DND-41 (cell line): Measurements from ENCODE around the gene SMIM28.

ENCODE experiments used
- ATAC-seq: fragments of 200-7000 bp; cut with Tn5 transposase; 3 replicates; pipeline ENCODE4 v1.9.1; 2021; ENCODE audit warnings: low read depth; ENCODE audit not compliant: insufficient read depth
- DNase-seq: peaks from one replicate; pipeline ENCODE4 v3.0.0-alpha.2; 2020
- H2AFZ ChIP-seq: 2 replicates; pipeline ENCODE4 v1.6.0; 2012; ENCODE audit warnings: low read depth, low read length
- H3K27ac ChIP-seq: 2 replicates; pipeline ENCODE4 v1.5.1; 2012; ENCODE audit warnings: low read length, inconsistent platforms
- H3K27me3 ChIP-seq: fragments of 200-600 bp; sonication (generic); 2 replicates; pipeline ENCODE4 v1.6.0; 2012; ENCODE audit warnings: low read length, mild to moderate bottlenecking, inconsistent platforms; ENCODE audit not compliant: insufficient read depth, poor library complexity
- H3K36me3 ChIP-seq: 2 replicates; pipeline ENCODE4 v1.5.1; 2012; ENCODE audit warnings: low read length, inconsistent platforms; ENCODE audit not compliant: insufficient read depth
- H3K4me1 ChIP-seq: 2 replicates; pipeline ENCODE4 v1.5.1; 2012; ENCODE audit warnings: mild to moderate bottlenecking, low read length; ENCODE audit not compliant: insufficient read depth
- H3K4me2 ChIP-seq: 2 replicates; pipeline ENCODE4 v1.6.0; 2012; ENCODE audit warnings: mild to moderate bottlenecking, moderate library complexity, low read length, inconsistent platforms; ENCODE audit not compliant: insufficient read depth
- H3K4me3 ChIP-seq, 2 experiments: fragments of 200-600 bp in 1 of 2; shearing (Covaris generic) in 1 of 2; 2 replicates each; pipeline ENCODE4 v1.5.1; 2012 to 2016; ENCODE audit warnings: inconsistent platforms in 2 of 2, low read length in 2 of 2, mild to moderate bottlenecking in 2 of 2, low read depth in 1 of 2, moderate library complexity in 1 of 2
- H3K79me2 ChIP-seq: 2 replicates; pipeline ENCODE4 v1.6.0; 2012; ENCODE audit warnings: low read length, inconsistent platforms; ENCODE audit not compliant: insufficient read depth
- H3K9ac ChIP-seq: 2 replicates; pipeline ENCODE4 v1.6.0; 2012; ENCODE audit warnings: low read depth, mild to moderate bottlenecking, inconsistent platforms, low read length, moderate library complexity
- H3K9me3 ChIP-seq: 2 replicates; pipeline ENCODE4 v1.5.1; 2012; ENCODE audit warnings: low read length, moderate library complexity, mild to moderate bottlenecking, inconsistent platforms; ENCODE audit not compliant: insufficient read depth, severe bottlenecking
- H4K20me1 ChIP-seq: 2 replicates; pipeline ENCODE4 v1.6.0; 2012; ENCODE audit warnings: low read length; ENCODE audit not compliant: insufficient read depth
- EZH2 ChIP-seq: IDR thresholded peaks from 3 replicates; pipeline ENCODE4 v1.6.1; 2012; ENCODE audit warnings: borderline replicate concordance, low read depth, mild to moderate bottlenecking, moderate library complexity, low read length, inconsistent platforms; ENCODE audit not compliant: severe bottlenecking
- TF ChIP-seq, protein P1 (sequence below): IDR thresholded peaks from 2 replicates; pipeline ENCODE4 v1.5.1; 2012; ENCODE audit warnings: borderline replicate concordance, low read length, moderate library complexity, mild to moderate bottlenecking; ENCODE audit not compliant: poor library complexity, severe bottlenecking; ENCODE audit errors: extremely low read depth

Gene SMIM28

GRCh38 chr6:138382498-138383265 is 5.0 kb downstream of the SMIM28 start:
- ATAC-seq (no peak), DNase-seq (no peak)
- H3K9ac ChIP-seq: no peak overlapping the region
- H3K4me3 ChIP-seq: no peak overlapping the region
- no peaks in the 10 kb centered on the region for H3K4me1 ChIP-seq
- H4K20me1 ChIP-seq: no peaks in the 10 kb centered on the region
- TF ChIP-seq, protein P1, sequence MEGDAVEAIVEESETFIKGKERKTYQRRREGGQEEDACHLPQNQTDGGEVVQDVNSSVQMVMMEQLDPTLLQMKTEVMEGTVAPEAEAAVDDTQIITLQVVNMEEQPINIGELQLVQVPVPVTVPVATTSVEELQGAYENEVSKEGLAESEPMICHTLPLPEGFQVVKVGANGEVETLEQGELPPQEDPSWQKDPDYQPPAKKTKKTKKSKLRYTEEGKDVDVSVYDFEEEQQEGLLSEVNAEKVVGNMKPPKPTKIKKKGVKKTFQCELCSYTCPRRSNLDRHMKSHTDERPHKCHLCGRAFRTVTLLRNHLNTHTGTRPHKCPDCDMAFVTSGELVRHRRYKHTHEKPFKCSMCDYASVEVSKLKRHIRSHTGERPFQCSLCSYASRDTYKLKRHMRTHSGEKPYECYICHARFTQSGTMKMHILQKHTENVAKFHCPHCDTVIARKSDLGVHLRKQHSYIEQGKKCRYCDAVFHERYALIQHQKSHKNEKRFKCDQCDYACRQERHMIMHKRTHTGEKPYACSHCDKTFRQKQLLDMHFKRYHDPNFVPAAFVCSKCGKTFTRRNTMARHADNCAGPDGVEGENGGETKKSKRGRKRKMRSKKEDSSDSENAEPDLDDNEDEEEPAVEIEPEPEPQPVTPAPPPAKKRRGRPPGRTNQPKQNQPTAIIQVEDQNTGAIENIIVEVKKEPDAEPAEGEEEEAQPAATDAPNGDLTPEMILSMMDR: peak; percentile 8
- TF ChIP-seq EZH2: no peak
- no peak overlapping the region for H2AFZ ChIP-seq
- H3K4me2 ChIP-seq: no peak overlapping the region
- peaks cover 12% of the 10 kb centered on the region for H3K27me3 ChIP-seq
- no peaks in the 10 kb centered on the region for H3K36me3 ChIP-seq
- H3K79me2 ChIP-seq: no peaks in the 10 kb centered on the region
- no peak overlapping the region for H3K27ac ChIP-seq
- no peaks in the 10 kb centered on the region for H3K9me3 ChIP-seq

GRCh38 chr6:138383776-138384175 is 6.1 kb downstream of the SMIM28 start:
- peaks cover 15% of the 10 kb centered on the region for H3K27me3 ChIP-seq
- no peak for TF ChIP-seq EZH2
- TF ChIP-seq, protein P1: no peak
- no peak overlapping the region for H3K4me2 ChIP-seq
- ATAC-seq (no peak), DNase-seq (no peak)
- H3K9me3 ChIP-seq: no peaks in the 10 kb centered on the region
- H3K27ac ChIP-seq: no peak overlapping the region
- H3K9ac ChIP-seq: no peak overlapping the region
- H3K36me3 ChIP-seq: no peaks in the 10 kb centered on the region
- no peaks in the 10 kb centered on the region for H3K79me2 ChIP-seq
- no peaks in the 10 kb centered on the region for H4K20me1 ChIP-seq
- no peaks in the 10 kb centered on the region for H3K4me1 ChIP-seq
- no peak overlapping the region for H3K4me3 ChIP-seq
- H2AFZ ChIP-seq: no peak overlapping the region

DNA sequence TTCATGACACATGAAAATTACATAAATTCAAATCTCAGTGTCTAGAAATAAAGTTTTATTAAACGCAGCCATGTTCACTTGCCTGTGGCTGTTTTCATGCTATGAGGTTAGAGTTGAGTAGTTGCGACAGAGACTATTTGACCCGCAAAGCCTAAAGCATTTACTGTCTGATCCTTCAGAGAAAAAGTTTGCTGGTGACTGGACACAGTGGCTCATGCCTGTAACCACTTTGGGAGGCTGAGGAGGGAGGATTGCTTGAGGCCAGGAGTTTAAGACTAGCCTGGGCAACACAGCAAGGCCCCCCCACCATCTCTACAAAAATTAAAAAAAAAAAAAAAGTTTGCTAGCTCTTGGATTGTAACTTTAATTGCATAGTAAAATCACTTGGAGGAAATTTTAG is 9.2 kb downstream of the SMIM28 start:
- Histone ChIP-seq H3K9ac (no peak overlapping the region), H3K9me3 (no peaks in the 10 kb centered on the region), H3K4me3 (no peak overlapping the region), H3K36me3 (no peaks in the 10 kb centered on the region), H3K4me1 (no peaks in the 10 kb centered on the region), H3K79me2 (no peaks in the 10 kb centered on the region), H3K27me3 (peaks cover 18% of the 10 kb centered on the region), H3K4me2 (no peak overlapping the region), H2AFZ (no peak overlapping the region), H3K27ac (no peak overlapping the region), H4K20me1 (no peaks in the 10 kb centered on the region)
- TF ChIP-seq EZH2: no peak
- TF ChIP-seq, protein P1: no peak
- ATAC-seq: no peak
- no peak for DNase-seq
